ENCODE measurements around the gene PPP1R1A.

DNA sequence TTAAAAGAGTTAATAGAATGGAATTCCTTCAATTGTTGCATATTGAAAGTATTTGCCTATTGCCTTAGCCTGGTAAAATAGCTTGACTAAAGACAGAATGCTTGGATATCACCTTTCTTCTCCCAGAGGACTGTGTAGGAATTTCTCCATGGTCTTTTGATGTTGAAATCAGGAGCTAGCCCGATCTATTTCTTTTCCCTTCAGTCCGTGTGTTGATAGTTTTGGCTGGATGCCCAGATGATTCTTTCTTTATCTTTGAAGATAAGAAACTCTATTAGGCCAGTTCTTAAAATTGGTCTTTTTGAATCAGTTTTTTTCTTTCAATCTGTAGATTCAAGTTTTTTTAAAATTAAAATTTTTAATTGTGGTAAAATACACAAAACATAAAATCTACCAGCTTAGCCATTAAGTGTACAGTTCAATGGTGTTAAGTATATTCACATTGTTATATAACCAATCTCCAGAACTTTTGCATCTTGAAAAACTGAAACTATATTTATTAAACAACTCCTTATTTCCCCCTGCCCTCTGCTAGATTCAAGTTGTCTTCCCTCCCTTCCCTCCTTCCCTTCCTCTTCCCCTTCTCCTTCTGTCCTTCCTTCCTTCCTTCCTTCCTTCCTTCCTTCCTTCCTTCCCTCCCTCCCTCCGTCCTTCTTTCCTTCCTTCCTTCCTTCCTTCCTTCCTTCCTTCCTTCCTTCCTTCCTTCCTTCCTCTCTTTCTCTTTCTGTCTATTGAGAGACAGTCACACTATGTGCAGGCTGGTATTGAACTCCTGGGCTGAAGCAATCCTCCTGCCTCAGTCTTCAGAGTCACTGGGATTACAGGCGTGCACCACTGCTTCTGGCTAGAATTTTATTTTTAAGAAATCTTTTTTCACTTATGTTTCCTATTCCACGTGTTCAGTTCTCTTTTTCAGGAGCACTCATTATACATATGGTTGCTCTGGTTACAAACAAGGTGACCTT is 36.1 kb upstream of the PPP1R1A start:
- TF ChIP-seq, protein P1, sequence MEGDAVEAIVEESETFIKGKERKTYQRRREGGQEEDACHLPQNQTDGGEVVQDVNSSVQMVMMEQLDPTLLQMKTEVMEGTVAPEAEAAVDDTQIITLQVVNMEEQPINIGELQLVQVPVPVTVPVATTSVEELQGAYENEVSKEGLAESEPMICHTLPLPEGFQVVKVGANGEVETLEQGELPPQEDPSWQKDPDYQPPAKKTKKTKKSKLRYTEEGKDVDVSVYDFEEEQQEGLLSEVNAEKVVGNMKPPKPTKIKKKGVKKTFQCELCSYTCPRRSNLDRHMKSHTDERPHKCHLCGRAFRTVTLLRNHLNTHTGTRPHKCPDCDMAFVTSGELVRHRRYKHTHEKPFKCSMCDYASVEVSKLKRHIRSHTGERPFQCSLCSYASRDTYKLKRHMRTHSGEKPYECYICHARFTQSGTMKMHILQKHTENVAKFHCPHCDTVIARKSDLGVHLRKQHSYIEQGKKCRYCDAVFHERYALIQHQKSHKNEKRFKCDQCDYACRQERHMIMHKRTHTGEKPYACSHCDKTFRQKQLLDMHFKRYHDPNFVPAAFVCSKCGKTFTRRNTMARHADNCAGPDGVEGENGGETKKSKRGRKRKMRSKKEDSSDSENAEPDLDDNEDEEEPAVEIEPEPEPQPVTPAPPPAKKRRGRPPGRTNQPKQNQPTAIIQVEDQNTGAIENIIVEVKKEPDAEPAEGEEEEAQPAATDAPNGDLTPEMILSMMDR (optimal IDR thresholded peaks at IDR 0.05 in 1 of 3, IDR thresholded peaks at IDR 0.05 in 1 of 3, conservative IDR thresholded peaks at IDR 0.05 in 1 of 3; ENCODE audit: extremely low read depth in 1 of 3, insufficient read depth in 2 of 3, low read length in 3 of 3), result no peak
- no peak for TF ChIP-seq EZH2 (IDR thresholded peaks at IDR 0.05; ENCODE audit: low read length)
